Retinal pigment epithelial cell (primary cell): ENCODE measurements around the gene KLF7.

Experiments
- DNase-seq: peaks from one replicate; pipeline ENCODE4 v3.0.0-alpha.2; 2010; ENCODE audit warnings: low read depth
- H3K4me3 ChIP-seq: 2 replicates; pipeline ENCODE4 v1.5.1; 2011; ENCODE audit warnings: mild to moderate bottlenecking, low read length, control low read depth, moderate library complexity
- CTCF ChIP-seq: conservative IDR thresholded peaks from 2 replicates; pipeline ENCODE4 v1.5.1; 2011; ENCODE audit warnings: low read depth, low read length, control low read depth, inconsistent platforms

KLF7 gene

GRCh38 chr2:207097278-207097677, 68.5 kb downstream of the KLF7 start:
- no peak overlapping the region for H3K4me3 ChIP-seq
- no peak for DNase-seq
- TF ChIP-seq CTCF: no peak

GRCh38 chr2:207095963-207096362, 69.8 kb downstream of the KLF7 start:
- no peak overlapping the region for H3K4me3 ChIP-seq
- DNase-seq: no peak
- no peak for TF ChIP-seq CTCF

GRCh38 chr2:207093234-207093633, 72.5 kb downstream of the KLF7 start:
- no peak overlapping the region for H3K4me3 ChIP-seq
- no peak for DNase-seq
- no peak for TF ChIP-seq CTCF

GRCh38 chr2:207092818-207093217, 72.9 kb downstream of the KLF7 start:
- no peak for DNase-seq
- H3K4me3 ChIP-seq: no peak overlapping the region
- no peak for TF ChIP-seq CTCF

GRCh38 chr2:207091928-207092327, 73.8 kb downstream of the KLF7 start:
- no peak for DNase-seq

GRCh38 chr2:207091176-207091575, 74.6 kb downstream of the KLF7 start:
- no peak for TF ChIP-seq CTCF
- H3K4me3 ChIP-seq: no peak overlapping the region

More at GRCh38 chr2:207091928-207092327, 73.8 kb downstream of the KLF7 start:
- H3K4me3 ChIP-seq: no peak overlapping the region
- no peak for TF ChIP-seq CTCF

GRCh38 chr2:207090389-207090788, 75.4 kb downstream of the KLF7 start:
- no peak for TF ChIP-seq CTCF
- DNase-seq: no peak
- no peak overlapping the region for H3K4me3 ChIP-seq

More at GRCh38 chr2:207091176-207091575, 74.6 kb downstream of the KLF7 start:
- no peak for DNase-seq
